Stimulated activated CD4-positive, alpha-beta T cell treated with anti-CD3 and anti-CD28 coated beads, Interleukin-2, amount 100 ng/mL, for 4 hours (primary cell): ENCODE results near the gene MVD.

Source experiments
- DNase-seq: peaks from one replicate; pipeline ENCODE4 v3.0.0-alpha.2; 2020; ENCODE audit warnings: low read depth

The MVD gene

DNA sequence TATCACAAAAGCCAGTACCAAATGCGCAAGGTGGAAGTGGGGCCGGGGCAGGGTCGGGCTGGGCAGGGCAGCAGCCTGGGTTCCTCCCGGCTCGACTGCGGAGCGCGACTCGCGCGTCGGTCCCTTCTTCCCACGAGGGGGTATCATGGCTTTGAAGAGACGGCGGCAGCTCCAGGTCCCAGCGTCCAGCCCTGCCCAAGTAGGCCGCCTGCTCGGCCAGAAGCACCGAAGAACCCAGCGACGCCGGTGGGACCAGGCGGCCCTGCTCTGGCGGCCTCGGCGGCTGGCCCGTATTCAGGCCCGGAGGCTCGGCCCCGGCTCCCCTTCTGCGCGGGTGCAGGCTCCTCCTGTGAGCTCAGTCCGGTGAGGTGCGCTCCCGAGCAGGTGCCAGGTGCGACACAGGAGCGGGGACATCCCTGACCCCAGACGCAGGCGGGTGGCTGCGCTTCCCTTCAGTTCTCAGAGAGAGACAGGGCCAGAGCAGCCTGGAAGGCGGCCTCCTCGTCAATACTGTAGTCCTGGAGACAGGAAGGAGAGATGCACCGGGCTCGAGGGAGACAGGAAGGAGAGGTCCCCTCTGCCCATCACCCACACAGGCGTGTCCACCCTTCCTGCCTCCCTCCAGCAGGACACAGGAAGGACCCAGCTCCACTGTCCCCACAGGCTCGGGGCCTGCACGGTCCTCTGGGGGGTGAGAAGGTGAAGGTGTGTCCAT is 34.4 kb upstream of the MVD start:
- DNase-seq, result no peak

DNA sequence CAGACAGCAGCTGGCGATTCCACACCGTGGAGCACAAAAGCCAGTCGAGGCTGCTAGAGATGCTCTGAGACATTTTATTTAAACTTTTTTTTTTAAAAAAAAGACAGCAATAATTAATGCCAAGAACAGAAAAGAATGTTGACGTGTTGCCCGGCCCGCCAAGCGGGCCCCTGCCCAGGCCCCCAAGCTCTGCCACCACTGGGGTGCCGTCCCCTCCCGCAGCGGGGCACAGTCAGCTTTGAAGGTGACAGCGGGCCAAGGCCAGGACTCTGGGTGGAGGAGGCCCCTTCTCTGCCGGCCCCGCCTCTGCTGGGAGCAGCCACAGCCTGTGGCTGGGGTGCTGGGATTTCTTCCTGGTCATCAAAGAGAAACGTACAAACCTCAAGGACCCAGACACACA is 33.5 kb upstream of the MVD start:
- DNase-seq, result no peak

DNA sequence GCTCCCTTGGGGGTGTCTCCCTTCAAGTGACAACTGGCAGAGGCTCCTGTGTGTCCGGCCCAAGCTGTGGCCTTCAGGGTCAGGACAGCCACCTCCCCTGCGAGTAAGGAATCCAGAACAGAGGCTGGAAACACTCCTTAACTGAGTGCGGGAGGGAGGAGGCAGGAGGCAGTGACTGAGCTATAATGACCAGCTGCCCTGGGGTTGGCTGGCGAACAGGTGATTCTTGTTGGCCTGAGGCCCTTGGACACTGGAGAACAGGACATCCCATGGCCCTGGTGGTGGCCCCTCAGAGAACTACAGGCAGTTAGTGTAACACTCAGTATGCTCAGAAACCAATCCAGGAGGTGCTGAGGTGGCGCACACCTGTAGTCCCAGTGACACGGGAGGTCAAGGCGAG is 32.9 kb upstream of the MVD start:
- no peak for DNase-seq

DNA sequence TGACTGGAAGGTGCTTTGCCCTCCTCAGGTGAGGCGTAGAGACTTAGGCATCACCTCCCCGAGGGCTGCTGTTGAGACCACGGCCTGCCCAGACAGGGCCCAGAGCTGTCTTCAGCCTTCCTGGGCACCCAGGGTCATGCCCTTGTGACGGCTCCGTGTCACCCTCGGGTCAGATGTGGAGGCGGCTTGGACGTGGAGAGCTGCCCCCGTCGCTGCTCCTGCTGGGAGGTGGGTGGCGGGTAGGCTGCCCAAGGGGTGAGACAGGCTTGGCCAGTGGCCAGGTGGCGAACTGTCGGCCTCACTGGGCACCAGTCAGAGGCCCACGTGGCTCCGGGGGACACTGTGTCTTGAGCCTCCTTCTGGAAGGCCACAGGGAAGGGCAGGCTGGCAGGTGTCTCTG is 32.3 kb upstream of the MVD start:
- no peak for DNase-seq

DNA sequence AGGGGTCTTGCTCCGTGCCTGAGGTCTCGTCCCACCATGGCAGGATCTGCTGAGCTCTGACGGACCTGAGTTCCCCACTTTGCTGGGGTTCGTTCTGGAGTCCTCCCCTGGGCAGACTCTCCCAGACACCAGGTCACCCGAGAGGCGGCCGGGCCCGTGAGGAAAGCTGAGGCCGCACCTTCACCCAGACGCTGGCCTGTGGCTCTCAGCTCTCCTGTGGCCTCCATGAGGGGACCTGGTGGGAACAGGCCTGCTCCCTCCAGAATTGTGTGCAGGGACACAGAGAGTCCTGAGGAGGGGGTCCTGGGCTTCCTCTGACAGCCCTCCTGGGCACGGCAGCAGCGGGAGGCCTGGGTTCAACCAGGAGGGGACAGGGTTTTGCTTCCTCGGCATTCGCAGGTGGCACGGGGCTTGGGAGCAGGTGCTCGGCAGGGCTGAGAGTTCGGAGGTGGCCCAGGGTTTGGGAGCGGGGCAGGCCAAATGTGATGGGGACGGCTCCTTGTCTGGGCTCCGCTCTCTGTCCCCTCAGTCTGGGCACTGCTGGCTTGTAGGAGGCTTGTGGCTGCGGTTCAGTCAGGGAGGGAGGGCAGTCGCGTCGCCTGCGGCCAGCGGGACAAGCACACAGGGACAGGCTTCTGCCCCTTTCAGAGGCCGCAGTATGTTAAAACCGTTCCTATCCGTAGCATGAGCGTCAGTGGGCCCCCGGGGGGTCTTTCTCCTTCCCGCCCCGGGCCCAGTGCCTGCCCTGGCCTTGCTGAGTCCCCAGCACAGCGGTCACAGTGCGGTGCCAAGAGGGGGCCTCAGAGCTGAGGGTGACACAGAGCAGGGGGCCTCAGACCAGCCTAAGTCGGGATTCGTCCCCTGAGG is 31.6 kb upstream of the MVD start:
- no peak for DNase-seq

DNA sequence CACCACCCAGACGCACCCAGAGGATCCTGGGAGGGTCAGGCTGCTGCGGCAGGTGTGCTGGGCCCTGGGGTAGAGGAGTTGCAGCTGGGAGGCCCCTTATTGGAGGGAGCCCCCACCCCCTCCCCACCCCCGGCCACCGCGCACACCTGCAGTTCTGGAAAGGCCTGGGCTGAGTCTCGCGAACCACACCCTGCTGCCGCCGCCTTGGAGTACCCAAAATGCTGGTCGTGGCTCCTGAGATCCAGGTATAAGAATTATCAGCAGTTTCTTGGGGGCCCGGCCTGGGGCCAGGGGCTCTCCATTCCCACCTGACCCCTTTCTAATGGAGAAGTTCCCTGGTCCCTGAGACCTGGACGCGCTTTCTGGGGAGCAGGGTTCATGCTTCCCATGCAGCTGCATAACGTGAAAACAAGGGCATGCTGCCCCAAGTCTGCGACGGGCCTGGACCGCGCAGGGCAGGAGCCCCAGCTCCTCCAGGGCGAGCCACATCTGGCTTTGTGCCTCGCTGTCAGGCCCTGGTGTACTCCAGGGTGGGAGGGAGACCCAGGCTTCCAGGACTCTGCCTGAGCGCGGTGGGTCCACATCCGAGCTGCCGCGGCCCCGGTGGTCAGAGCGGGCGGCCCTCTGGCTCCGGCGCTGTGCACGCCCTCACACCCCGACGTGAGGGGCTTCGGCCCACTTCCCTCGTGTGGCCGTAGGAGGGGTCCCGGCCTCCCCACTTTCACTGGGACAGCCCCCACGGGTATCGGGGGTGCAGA is 30.7 kb upstream of the MVD start:
- no peak for DNase-seq

DNA sequence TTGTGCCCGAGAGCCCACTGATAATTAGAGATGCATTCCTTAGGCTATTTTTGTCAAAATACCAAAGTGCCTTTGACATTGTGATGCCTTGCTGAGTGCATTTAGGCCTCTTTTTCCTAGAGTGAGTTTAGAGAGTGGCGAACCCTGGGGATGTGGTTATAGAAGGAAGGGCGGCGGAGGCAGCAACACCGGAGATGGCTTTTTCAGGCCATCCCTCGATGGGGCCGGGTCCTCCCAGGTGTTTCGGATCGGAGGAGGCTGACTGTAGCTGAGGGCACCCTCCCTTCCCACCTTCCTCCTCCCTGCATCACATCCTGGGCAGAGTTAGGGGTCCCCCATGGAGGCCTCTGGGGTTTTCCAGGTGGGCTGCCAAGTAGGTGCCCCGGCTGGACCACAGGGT is 30.0 kb upstream of the MVD start:
- DNase-seq, result no peak

DNA sequence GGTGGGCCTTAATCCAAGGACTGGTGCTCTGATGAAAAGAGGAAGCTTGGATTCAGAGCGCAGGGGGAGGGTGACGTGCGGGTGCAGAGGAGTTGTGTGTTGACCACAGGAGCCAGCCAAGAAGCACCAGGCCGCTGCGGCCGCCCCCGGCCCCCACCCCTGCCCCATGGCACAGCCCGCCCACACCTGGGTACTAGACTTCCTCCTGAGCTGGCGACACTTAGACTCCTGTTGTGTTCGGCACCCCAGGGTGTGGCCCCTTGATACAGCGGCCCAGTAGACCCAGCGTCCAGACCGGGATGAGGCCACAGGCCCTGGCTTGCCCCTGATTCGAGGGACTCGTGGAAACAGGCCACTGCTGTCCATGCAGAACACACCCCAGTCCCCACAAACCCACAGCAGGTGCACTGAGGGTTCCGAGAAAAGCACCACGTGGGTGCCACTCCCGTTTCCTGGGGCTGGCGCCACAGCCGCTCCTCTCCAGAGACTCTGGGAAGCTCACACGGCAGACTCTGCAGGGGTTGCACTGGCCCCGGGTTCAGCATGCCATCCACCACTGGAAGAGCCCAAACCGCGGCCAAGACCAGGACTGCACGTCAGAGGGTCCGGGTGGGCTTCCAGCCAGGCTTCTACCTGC is 29.2 kb upstream of the MVD start:
- no peak for DNase-seq

DNA sequence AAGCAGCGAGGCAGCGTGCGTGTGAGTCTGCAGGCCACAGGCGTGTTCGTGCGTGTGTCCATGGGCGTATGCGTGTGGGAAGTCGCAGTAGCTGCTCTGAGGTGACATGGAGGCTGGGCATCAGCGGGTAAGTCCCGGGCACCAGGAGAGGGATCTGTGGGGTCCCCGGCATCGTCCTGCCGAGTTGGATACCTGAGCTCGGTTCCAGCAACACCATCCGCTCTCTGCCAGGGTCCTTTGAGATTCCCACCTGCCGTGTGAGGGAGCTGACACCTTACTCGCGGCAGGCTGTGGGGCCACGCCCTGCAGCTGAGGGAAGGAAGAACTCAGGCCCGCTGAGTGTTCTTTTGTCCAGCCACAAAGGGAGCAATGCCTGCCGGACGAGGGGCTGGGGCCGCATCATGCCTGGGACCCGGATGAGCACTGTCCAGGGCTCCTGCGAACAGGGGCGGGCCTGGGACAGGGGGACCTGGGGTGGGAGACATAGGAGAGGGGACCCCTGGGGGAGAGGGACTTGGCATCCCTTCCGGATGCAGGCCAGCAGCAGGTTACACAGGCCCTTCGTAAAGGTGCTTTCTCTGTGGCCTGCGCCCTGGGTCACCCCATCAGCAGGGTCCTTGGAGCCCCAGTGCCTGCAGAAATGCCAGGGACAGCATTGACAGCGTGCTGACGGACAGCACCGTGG is 28.4 kb upstream of the MVD start:
- DNase-seq, result no peak

DNA sequence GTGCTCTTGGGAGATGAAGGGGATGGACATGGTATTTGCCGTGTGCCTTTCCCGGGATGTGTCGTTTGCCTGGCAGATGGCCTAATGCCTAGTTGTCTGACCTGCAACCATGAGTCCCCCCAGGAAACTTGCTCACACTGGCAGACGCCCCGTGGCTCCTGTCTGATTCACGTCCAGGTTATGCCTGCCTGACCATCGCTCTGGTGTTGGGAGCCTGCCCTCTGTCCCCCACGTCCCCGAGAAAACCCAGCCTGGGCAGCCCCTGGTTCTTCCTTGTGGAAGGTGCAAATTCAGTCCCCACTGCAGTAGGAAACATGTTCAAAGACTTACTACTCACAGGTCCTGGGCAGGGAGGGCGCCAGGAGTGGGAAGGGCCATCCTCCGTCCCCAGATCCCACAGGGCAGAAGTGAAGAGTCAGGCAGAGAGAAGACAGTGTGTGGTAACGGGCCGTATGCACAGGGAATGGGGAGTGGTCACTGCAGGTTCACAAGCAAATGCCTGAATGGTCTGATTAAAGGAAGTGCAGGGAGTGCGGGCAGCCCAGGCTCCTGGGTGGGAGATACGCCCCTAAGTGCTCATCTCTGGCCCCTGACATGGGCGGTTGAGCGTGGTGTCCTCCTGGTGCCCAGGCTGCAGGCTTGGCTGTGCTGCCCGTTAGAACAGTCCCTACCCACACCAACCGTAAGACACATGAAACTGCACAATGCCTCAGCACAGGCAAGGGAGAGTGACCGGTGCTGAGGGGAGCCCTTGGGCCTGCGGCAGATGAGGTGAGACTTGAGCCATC is 27.6 kb upstream of the MVD start:
- no peak for DNase-seq

DNA sequence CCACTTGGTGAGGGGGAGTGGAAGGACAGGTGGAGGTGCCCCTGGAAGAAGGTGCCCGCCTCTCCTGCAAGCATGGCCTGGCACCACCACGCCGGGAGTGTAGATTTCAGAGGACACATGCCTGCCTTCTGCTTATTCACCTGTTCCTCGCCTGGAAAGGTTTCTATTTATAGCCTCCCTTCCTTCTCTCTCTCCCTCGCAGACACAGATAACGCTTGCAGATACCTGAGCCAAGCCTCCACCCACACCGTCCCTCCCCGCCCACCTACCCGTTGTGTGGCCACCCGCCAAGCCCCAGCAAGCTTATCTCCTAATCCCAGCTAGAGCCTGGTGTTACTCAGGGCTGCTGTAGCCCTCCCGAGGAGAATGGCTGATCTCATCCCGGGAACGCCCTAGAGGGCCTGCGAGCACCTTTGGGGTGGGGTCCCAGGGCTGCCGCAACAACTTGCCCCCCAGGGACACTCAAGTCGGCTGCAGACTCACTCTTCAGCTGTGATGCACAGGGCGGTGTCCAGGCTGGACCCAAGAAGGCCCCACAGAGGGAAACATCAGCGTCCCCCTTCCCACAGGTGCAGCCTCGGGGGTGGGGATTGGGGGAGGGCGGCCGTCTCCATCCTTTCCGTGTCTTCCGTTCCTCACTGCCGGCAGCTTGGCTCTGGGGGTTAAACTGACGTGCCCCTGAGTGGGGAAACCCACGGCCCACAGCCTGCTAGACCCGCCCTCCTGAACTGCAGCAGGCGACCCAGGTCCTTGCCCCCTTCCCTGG is 25.3 kb upstream of the MVD start:
- no peak for DNase-seq

DNA sequence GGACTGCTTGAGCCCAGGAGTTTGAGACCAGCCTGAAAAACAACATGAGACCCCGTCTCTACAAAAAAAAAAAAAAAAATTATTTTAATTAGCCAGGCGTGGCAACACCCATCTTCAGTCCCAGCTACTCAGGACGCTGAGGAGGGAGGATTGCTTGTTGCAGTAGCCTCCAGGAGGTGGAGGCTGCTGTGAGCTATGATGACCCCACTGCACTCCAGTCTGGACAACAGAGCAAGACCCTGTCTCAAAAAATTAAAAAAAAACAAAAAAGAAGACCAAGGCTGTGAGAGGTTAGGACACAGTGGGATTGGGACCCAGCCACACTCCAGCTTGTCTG is 24.8 kb upstream of the MVD start:
- no peak for DNase-seq

DNA sequence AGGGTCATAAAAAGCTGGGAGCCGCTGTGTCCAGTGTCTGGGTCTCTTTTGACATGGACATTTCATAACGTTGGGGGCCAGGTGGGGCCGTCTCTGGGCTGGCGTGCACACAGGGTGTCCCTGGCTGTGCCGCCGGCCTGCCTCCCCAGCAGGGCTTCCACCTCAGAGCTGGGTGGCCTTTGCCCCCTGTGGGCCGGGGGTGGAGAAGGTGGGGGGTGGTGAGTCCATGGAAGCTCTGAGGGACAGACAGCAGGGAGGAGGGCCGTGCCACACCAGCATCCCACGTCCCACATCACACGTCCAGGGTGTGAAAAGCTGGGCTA is 24.3 kb upstream of the MVD start:
- no peak for DNase-seq

DNA sequence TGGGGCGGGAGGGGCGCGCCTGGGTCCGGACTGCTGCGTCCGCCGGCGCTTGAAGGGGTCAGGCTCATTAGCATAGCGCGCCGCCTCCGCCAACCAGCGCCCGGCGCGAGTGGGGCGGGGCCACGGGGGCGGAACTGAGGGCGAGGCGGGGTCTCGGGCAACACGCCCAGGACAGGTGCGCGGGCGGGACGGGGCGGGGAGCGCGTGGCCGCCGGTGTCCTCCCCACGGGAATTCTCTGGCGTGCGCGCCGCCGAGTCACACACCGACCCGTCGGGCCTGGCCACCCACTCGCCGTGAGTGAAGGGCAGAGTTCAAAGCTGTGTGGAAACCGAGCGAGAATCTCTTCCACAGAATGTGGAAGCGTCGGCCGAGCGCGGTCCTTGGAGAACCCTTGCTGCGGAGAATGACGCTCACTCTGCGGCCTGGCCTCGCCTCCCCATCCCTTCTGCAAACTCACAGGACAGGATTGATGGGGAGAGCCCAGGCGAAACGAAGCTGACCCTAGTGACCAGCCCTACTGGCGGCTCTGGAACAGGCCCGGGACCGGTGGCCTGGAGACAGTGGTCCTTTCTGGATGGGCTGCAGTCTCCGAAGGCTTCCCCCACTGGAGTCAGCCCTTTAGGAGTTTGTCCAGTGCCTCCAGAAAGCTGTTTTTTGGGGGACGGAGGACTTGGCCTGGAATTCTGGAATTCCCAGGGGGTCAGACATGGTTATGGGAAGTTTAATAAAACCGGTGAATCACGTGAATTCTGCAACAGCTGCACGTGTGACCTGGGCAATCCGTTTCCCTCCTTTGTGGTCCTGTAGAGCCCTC is 23.8 kb upstream of the MVD start, which contains the start of gene SNAI3:
Gene SNAI3, minus strand, starts transcription at position 69 of the 815 bp plus-strand sequence. CDS start 101 bp downstream, outside the sequence.
- peak; percentile 78 for DNase-seq

DNA sequence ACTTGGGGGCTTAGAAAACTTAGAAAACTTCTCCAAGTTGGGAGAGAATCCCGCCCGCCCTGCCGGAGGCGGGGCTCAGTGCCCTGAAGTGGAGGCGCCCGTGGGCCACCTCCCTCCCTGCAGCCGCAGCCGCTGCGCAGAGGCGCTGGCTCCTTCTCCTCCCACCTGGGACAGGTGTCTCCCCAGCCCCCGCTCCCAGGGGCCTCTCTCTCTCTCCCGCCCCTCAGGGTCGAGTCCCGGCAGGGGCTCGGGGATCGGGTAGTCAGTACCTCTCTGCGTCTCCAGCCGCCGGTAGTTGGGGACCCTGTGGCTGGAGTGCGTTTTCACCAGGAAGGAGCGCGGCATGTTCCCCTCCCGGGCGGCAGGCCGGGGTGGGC is 23.2 kb upstream of the MVD start:
- no peak for DNase-seq

DNA sequence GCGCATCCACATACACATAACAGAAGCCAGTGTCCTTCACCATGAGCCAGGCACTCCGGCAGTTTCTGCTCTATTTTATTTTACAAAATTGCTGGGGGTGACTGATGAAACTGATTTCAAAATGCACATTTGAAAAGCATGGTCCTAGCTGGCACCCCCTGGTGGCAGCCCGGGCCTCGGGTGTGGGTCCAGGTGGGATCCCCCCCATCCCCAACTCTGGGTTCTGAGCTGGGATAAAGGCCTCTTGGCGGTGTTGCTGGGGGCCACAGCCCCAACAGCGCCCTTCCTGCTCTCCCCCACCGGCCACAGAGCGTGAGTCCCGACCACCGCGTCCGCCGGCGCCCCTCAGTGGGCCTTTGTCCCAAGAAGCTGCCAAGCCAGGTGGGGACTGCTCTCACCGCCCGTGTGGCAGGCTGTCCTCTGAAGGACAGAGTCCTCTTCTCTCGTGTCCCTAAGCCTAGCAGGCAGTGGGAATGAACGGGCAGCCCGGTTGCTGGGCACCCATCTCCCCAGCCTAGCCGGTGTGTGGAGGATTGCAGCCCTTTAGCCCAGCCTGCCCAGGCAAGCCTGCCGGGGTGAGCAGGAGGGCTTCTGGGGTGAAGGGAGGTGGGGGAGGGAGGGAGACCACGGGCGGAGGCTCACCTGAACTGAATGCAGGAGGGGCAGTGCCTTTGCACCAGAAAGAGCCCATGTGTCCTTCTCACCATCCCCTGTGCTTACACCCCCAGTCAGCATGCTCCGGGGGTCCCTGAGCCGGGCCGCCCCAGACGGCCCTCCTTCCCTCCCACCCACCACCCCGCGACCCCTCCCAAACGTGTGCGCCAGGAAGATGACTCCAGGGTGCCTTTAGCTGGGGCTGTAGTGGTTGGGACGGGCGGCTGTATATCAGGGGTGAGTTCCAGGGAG is 22.5 kb upstream of the MVD start:
- DNase-seq, result peak; percentile 62

DNA sequence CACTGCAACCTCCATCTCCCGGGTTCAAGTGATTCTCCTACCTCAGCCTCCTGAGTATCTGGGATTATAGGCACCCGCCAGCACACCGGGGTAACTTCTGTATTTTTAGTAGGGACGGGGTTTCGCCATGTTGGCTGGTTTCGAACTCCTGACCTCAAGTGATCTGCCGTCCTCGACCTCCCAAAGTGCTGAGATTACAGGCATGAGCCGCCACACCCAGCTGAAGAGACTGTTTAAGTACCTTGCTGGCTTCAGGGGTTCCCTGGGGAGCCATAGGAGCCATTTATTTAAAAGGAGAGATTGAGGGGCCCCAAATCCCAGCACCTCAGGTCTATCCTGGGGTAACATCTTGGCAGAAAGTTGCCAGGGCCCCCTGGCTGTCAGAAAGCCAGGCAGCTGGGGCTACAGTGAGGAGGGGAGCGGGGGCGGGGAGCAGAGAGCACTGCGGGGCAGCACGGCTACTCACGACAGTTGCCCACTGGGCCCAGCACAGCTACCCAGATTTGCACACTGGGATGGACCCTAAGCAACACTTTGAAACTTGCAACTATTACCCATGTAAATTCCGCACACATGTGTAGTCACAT is 21.8 kb upstream of the MVD start:
- DNase-seq, result no peak
